Muscle layer of duodenum (tissue), 2 donors: ENCODE measurements around the gene STYK1.
"Not testable (repeated sequence)": the region's sequence is repeated elsewhere in the genome, so short reads cannot be mapped to it uniquely, and the experiment has no call there.

Experiments used
- H3K27ac ChIP-seq: one replicate; pipeline ENCODE4 v1.7.0; 2013; ENCODE audit warnings: mild to moderate bottlenecking, low read length
- H3K27me3 ChIP-seq: one replicate; pipeline ENCODE4 v1.7.0; 2013; ENCODE audit warnings: low read depth, mild to moderate bottlenecking, control low read depth, low read length
- H3K36me3 ChIP-seq, 2 donors: one replicate each; pipeline ENCODE4 v1.7.0; 2013; ENCODE audit warnings: low read length in 2 of 2, control low read depth in 1 of 2, mild to moderate bottlenecking in 1 of 2; ENCODE audit not compliant: insufficient read depth in 2 of 2, control insufficient read depth in 1 of 2
- H3K4me1 ChIP-seq, 2 donors: one replicate each; pipeline ENCODE4 v1.7.0; 2013; ENCODE audit warnings: low read length in 2 of 2, mild to moderate bottlenecking in 2 of 2, control low read depth in 1 of 2, moderate library complexity in 1 of 2; ENCODE audit not compliant: insufficient read depth in 2 of 2, control insufficient read depth in 1 of 2
- H3K4me3 ChIP-seq, 2 donors: one replicate each; pipeline ENCODE4 v1.7.0; 2013; ENCODE audit warnings: low read length in 2 of 2, low read depth in 1 of 2, mild to moderate bottlenecking in 1 of 2
- H3K9me3 ChIP-seq, 2 donors: one replicate each; pipeline ENCODE4 v1.7.0; 2013; ENCODE audit warnings: low read length in 2 of 2, control low read depth in 1 of 2, mild to moderate bottlenecking in 1 of 2; ENCODE audit not compliant: control insufficient read depth in 1 of 2
- donor health status: healthy.

STYK1 gene

DNA sequence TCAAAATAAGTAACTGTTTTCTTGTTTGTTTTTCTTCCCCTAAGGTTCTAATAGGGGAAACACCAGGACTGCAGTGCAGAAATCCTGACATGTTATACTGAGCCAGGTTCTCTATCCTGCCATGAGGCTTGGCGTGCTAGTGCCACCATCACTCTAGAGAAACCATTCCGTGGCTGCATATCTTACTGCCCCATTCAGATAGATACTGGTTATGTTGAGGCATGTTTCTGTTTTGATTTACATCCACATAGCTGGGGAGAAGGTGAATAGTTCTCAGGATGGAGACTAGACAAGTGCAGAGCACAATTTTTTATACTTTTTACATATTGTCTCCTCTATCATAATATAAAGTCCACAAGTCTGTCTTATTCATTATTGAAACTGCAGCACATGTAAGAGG, 72.0 kb downstream of the STYK1 start:
- H3K27me3 ChIP-seq: no peaks in the 10 kb centered on the region
- H3K36me3 ChIP-seq: peaks cover 6 to 16% of the 10 kb centered on the region in 2 donors
- H3K9me3 ChIP-seq: no peaks in the 10 kb centered on the region
- no peaks in the 10 kb centered on the region for H3K4me1 ChIP-seq
- H3K27ac ChIP-seq: no peak overlapping the region
- H3K4me3 ChIP-seq: no peak overlapping the region

DNA sequence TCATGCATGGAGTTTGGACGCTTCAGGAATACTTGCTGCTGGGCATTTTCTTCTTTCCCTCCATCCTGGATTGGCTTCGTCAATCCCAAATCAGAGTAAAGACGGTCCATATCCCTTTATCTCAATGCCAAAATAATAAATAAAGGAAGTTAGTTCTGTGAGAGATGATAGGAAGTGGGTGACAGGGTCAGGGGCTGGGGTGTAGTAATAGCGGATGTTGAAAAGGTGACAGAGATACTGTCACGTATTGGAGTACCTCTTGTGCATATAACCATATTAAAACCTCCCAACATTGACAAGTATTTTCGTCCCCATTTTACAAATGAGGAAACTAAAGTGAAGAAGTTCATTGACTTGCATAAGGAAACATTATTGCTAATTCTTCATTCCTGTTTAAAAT, 72.9 kb downstream of the STYK1 start:
- Histone ChIP-seq H3K27ac (no peak overlapping the region), H3K36me3 (peaks cover 4 to 14% of the 10 kb centered on the region in 2 donors), H3K27me3 (no peaks in the 10 kb centered on the region), H3K4me1 (no peaks in the 10 kb centered on the region), H3K9me3 (no peaks in the 10 kb centered on the region), H3K4me3 (no peak overlapping the region)

GRCh38 chr12:10595881-10596280, 78.0 kb downstream of the STYK1 start:
- no peak overlapping the region for H3K27ac ChIP-seq
- no peaks in the 10 kb centered on the region for H3K4me1 ChIP-seq
- peaks cover 10 to 15% of the 10 kb centered on the region in 2 donors for H3K36me3 ChIP-seq
- no peaks in the 10 kb centered on the region for H3K27me3 ChIP-seq
- H3K4me3 ChIP-seq: no peak overlapping the region
- no peaks in the 10 kb centered on the region for H3K9me3 ChIP-seq

DNA sequence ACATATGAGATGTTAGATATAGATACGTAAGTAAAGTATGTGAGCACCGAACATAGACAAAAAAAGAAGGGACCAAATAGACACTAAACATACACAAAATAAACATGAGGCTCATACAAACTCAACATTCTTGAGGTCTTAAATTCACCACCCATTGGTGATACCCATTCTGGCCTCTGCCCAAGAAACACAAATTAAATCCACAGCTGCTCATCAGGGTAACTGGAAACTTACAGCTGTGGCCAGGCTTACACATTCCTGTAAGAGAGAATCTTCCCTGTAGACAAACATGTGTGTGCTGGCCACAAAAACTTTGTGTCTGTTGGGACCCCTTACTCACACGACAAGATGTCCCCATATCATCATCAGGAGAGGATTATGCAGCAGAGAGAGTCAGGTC, 82.9 kb downstream of the STYK1 start:
- no peaks in the 10 kb centered on the region for H3K4me1 ChIP-seq
- no peaks in the 10 kb centered on the region for H3K9me3 ChIP-seq
- H3K36me3 ChIP-seq: peaks cover 5 to 17% of the 10 kb centered on the region in 2 donors
- H3K4me3 ChIP-seq: no peak overlapping the region
- no peaks in the 10 kb centered on the region for H3K27me3 ChIP-seq
- no peak overlapping the region for H3K27ac ChIP-seq

DNA sequence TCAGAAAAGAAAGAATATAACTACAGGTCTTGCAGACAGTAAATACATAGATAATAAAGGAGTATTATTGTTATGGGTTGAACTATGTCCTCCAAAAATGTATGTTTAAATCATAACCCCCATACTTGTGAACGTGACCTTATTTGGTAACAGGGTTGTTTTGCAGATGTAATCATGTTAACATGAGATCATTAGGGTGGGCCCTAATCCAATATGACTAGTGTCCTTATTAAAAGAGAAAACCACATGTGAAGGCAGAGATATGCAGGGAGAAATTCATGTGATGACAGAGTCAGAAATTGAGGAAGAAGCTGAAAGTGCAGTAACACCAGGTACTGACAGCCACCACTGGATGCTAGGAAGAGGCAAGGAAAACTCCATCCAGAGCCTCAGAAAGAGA, 89.4 kb downstream of the STYK1 start:
- no peak overlapping the region for H3K4me3 ChIP-seq
- H3K9me3 ChIP-seq: peaks cover 0 to 3% of the 10 kb centered on the region in 2 donors
- peaks cover 0 to 12% of the 10 kb centered on the region in 2 donors for H3K36me3 ChIP-seq
- H3K27me3 ChIP-seq: no peaks in the 10 kb centered on the region
- H3K4me1 ChIP-seq: no peaks in the 10 kb centered on the region
- H3K27ac ChIP-seq: no peak overlapping the region

GRCh38 chr12:10582704-10583103, 91.1 kb downstream of the STYK1 start:
- Histone ChIP-seq H3K9me3 (peaks cover 0 to 3% of the 10 kb centered on the region in 2 donors), H3K27me3 (no peaks in the 10 kb centered on the region), H3K4me1 (no peaks in the 10 kb centered on the region), H3K4me3 (no peak overlapping the region), H3K27ac (no peak overlapping the region), H3K36me3 (peaks cover 0 to 12% of the 10 kb centered on the region in 2 donors)

DNA sequence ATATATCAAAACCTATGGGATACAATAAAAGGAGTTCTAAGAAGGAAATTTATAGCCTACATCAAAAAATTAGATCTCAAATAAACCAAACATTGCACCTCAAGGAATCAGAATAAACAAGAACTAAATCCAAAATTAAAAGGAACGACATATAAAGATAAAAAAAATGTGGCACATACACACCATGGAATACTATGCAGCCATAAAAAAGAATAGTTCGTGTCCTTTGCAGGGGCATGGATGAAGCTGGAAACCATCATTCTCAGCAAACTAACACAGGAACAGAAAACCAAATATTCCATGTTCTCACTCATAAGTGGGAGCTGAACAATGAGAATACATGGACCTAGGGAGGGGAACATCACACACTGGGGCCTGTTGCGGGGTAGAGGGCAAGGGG, 91.7 kb downstream of the STYK1 start:
- H3K4me3 ChIP-seq, H3K27me3 ChIP-seq, H3K27ac ChIP-seq, H3K9me3 ChIP-seq, H3K4me1 ChIP-seq: not testable (repeated sequence)
- H3K36me3 ChIP-seq: peaks cover 0 to 12% of the 10 kb centered on the region in 2 donors

DNA sequence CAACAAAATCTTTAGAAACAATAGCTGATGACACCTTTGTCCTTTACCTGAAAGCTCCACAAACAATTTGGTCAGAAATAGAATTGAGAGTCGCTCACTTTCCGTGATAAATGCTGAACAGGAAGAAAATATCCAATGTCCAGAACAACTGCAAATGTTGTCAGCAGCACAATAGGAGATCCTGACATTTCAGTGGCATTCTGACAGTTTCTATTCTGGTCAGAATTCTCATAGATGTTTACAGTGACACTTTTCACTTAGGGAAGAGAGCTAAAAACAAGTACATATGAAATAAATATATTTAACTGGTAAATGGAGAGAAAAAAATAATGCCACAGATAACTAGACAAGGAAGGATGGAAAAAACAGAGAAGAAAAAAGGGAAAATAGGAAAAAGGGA, 99.5 kb downstream of the STYK1 start:
- H3K4me3 ChIP-seq: no peak overlapping the region
- H3K4me1 ChIP-seq: no peaks in the 10 kb centered on the region
- H3K27ac ChIP-seq: no peak overlapping the region
- no peaks in the 10 kb centered on the region for H3K36me3 ChIP-seq
- no peaks in the 10 kb centered on the region for H3K9me3 ChIP-seq
- no peaks in the 10 kb centered on the region for H3K27me3 ChIP-seq

DNA sequence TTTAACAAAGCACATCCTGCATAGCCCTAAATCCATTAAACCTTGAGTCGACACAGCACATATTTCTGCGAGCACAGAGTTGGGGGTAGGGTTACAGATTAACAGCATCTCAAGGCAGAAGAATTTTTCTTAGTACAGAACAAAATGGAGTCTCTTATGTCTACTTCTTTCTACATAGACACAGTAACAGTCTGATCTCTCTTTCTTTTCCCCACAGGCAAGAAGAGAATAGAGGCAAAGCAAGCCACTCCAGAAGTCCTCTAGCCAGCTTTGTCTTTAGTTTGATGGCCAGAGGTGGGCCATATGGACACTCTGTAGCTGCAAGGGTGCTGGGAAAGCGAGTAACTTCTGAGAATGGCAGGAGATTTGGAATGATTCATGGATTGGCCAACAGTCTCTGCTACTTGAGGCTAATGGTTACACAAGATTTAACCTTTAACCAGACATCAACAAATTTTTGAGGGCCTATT, 101.8 kb downstream of the STYK1 start:
- H3K9me3 ChIP-seq, H3K4me1 ChIP-seq, H3K4me3 ChIP-seq, H3K36me3 ChIP-seq, H3K27ac ChIP-seq, H3K27me3 ChIP-seq: not testable (repeated sequence)

- Histone ChIP-seq H3K4me1 (no peaks in the 10 kb centered on the region), H3K27ac (no peak overlapping the region), H3K4me3 (no peak overlapping the region), H3K27me3 (no peaks in the 10 kb centered on the region), H3K9me3 (no peaks in the 10 kb centered on the region), H3K36me3 (no peaks in the 10 kb centered on the region)
These were observed 102.7 kb downstream of the STYK1 start for GRCh38 chr12:10571141-10571540.
